Common myeloid progenitor, CD34-positive (primary cell): Measurements from ENCODE around the gene GRIP2.

Source experiments
- CTCF ChIA-PET: fragments of 350-600 bp; sonication (Branson Sonifier 250); formaldehyde crosslinking; loops from one replicate; lab custom pipeline; 2021; ENCODE audit warnings: antibody characterized with exemption; lab: Charles Lee
- POLR2A ChIA-PET: fragments of 350-600 bp; sonication (Branson Sonifier 250); formaldehyde crosslinking; loops from one replicate; lab custom pipeline; 2021; ENCODE audit warnings: antibody characterized with exemption; lab: Charles Lee
- DNase-seq, 3 donors: peaks; one replicate each; pipeline versions ENCODE4 v3.0.0 to v3.0.0-alpha.2; 2013
- H3K27ac ChIP-seq, 2 experiments: 1 replicate in 1 of 2; 2 replicates in 1 of 2; pipeline ENCODE4 v1.7.0; 2013; ENCODE audit warnings: inconsistent platforms in 2 of 2, low read length in 2 of 2, mild to moderate bottlenecking in 2 of 2, low read depth in 1 of 2, moderate library complexity in 1 of 2; ENCODE audit not compliant: severe bottlenecking in 2 of 2, insufficient read depth in 1 of 2, poor library complexity in 1 of 2
- H3K27me3 ChIP-seq, 5 experiments: replicated peaks in 2 of 5; 1 replicate in 3 of 5; 2 replicates in 2 of 5; pipeline versions ENCODE4 v1.6.1 to v1.7.0; 2013; ENCODE audit warnings: low read length in 4 of 5, mild to moderate bottlenecking in 2 of 5, moderate library complexity in 2 of 5, inconsistent platforms in 1 of 5; ENCODE audit not compliant: insufficient read depth in 5 of 5, control insufficient read depth in 4 of 5
- H3K36me3 ChIP-seq, 4 experiments: 1 replicate in 2 of 4; 2 replicates in 2 of 4; pipeline versions ENCODE4 v1.6.1 to v1.7.0; 2013; ENCODE audit warnings: low read length in 3 of 4, control low read depth in 1 of 4, mild to moderate bottlenecking in 1 of 4; ENCODE audit not compliant: control insufficient read depth in 4 of 4, insufficient read depth in 4 of 4
- H3K4me1 ChIP-seq, 4 experiments: 1 replicate in 3 of 4; 2 replicates in 1 of 4; pipeline versions ENCODE4 v1.6.1 to v1.7.1; 2013; ENCODE audit warnings: low read length in 3 of 4, mild to moderate bottlenecking in 3 of 4, control low read depth in 1 of 4, inconsistent platforms in 1 of 4, moderate library complexity in 1 of 4; ENCODE audit not compliant: control insufficient read depth in 4 of 4, insufficient read depth in 4 of 4; ENCODE audit errors: control extremely low read depth in 1 of 4
- H3K4me3 ChIP-seq, 7 experiments: 1 replicate in 4 of 7; 2 replicates in 3 of 7; pipeline versions ENCODE4 v1.5.1 to v1.7.0; 2013; ENCODE audit warnings: mild to moderate bottlenecking in 7 of 7, low read length in 6 of 7, moderate library complexity in 6 of 7, inconsistent platforms in 2 of 7, low read depth in 2 of 7, control low read depth in 1 of 7; ENCODE audit not compliant: insufficient read depth in 4 of 7, control insufficient read depth in 1 of 7; ENCODE audit errors: extremely low read depth in 1 of 7
- H3K9me3 ChIP-seq, 5 experiments: 1 replicate in 4 of 5; 2 replicates in 1 of 5; pipeline versions ENCODE4 v1.6.1 to v1.7.1; 2013; ENCODE audit warnings: low read length in 4 of 5, mild to moderate bottlenecking in 2 of 5, inconsistent platforms in 1 of 5, low read depth in 1 of 5, moderate library complexity in 1 of 5; ENCODE audit not compliant: control insufficient read depth in 4 of 5, insufficient read depth in 2 of 5; ENCODE audit errors: control extremely low read depth in 1 of 5
- WGBS: methylation state at CpG from one replicate; pipeline ENCODE4 v1.1.5; 2013; ENCODE audit not compliant: insufficient coverage; 5-methylcytosine and 5-hydroxymethylcytosine counted together

The GRIP2 gene

GRCh38 chr3:14492948-14493881 is 46.9 kb downstream of the GRIP2 start:
- H3K4me3 ChIP-seq: no peak overlapping the region
- 96% methylated on average over 26 of the region's 31 CpGs for WGBS
- no peaks in the 10 kb centered on the region for H3K9me3 ChIP-seq
- H3K4me1 ChIP-seq: no peaks in the 10 kb centered on the region
- ChIA-PET POLR2A (no interaction called here), CTCF (no interaction called here)
- H3K27ac ChIP-seq: no peak overlapping the region
- DNase-seq: no peak
- H3K27me3 ChIP-seq: no peaks in the 10 kb centered on the region
- peaks cover 0 to 16% (median 8%) of the 10 kb centered on the region in 4 experiments for H3K36me3 ChIP-seq

- 95% methylated on average over 13 of the region's 17 CpGs for WGBS
- Histone ChIP-seq H3K27ac (no peak overlapping the region), H3K27me3 (no peaks in the 10 kb centered on the region), H3K4me3 (no peak overlapping the region), H3K9me3 (no peaks in the 10 kb centered on the region), H3K4me1 (no peaks in the 10 kb centered on the region), H3K36me3 (peaks cover 7 to 33% (median 22%) of the 10 kb centered on the region in 4 experiments)
- CTCF ChIA-PET: no interaction called here
- DNase-seq: no peak
- POLR2A ChIA-PET: no interaction called here
These were observed 48.5 kb downstream of the GRIP2 start for GRCh38 chr3:14491396-14492190.

- H3K4me1 ChIP-seq: no peaks in the 10 kb centered on the region
- no peak for DNase-seq
- H3K9me3 ChIP-seq: no peaks in the 10 kb centered on the region
- CTCF ChIA-PET: no interaction called here
- POLR2A ChIA-PET: no interaction called here
- no peak overlapping the region for H3K27ac ChIP-seq
- WGBS: 100% methylated on average over 1 of the region's 2 CpGs
- H3K36me3 ChIP-seq: peaks cover 7 to 40% (median 30%) of the 10 kb centered on the region in 4 experiments
- no peak overlapping the region for H3K4me3 ChIP-seq
- H3K27me3 ChIP-seq: no peaks in the 10 kb centered on the region
These were observed 49.3 kb downstream of the GRIP2 start for GRCh38 chr3:14490831-14491230.

GRCh38 chr3:14490255-14490654 is 49.9 kb downstream of the GRIP2 start:
- ChIA-PET POLR2A (no interaction called here), CTCF (no interaction called here)
- H3K27me3 ChIP-seq: no peaks in the 10 kb centered on the region
- WGBS: 98% methylated on average over 4 of the region's 4 CpGs
- no peaks in the 10 kb centered on the region for H3K4me1 ChIP-seq
- no peak overlapping the region for H3K4me3 ChIP-seq
- H3K36me3 ChIP-seq: peaks cover 7 to 46% (median 34%) of the 10 kb centered on the region in 4 experiments
- H3K27ac ChIP-seq: no peak overlapping the region
- no peaks in the 10 kb centered on the region for H3K9me3 ChIP-seq
- DNase-seq: no peak

- no peak overlapping the region for H3K27ac ChIP-seq
- ChIA-PET POLR2A (no interaction called here), CTCF (no interaction called here)
- no peaks in the 10 kb centered on the region for H3K4me1 ChIP-seq
- no peak overlapping the region for H3K4me3 ChIP-seq
- 94% methylated on average over 4 of the region's 7 CpGs for WGBS
- no peaks in the 10 kb centered on the region for H3K27me3 ChIP-seq
- peaks cover 7 to 51% (median 39%) of the 10 kb centered on the region in 4 experiments for H3K36me3 ChIP-seq
- no peaks in the 10 kb centered on the region for H3K9me3 ChIP-seq
- DNase-seq: no peak
These were observed 50.5 kb downstream of the GRIP2 start for GRCh38 chr3:14489641-14490040.

- Histone ChIP-seq H3K36me3 (peaks cover 9 to 58% (median 46%) of the 10 kb centered on the region in 4 experiments), H3K9me3 (no peaks in the 10 kb centered on the region), H3K27me3 (no peaks in the 10 kb centered on the region), H3K27ac (no peak overlapping the region), H3K4me3 (no peak overlapping the region), H3K4me1 (no peaks in the 10 kb centered on the region)
- 100% methylated on average over 3 of the region's 7 CpGs for WGBS
- CTCF ChIA-PET: interaction anchor here (0.6 to 1.4 kb wide), 2 partner anchors 16 to 285 kb away, joined by 3 read pairs; no protein-coding TSS in a partner anchor
- DNase-seq: no peak
- POLR2A ChIA-PET: no interaction called here
These were observed 51.7 kb downstream of the GRIP2 start for GRCh38 chr3:14488286-14489041.
